HCT116 (cell line): ENCODE data around the gene HOXA2. TPM values are rescaled to one million over a fixed set of nuclear protein-coding genes. Genes with fewer than 3 reads are reported as not detected.
A peak's percentile ranks its signal among the peaks of the same experiment; 100 is the strongest.

Experiments used
- ATAC-seq: fragments of 200-7000 bp; cut with Tn5 transposase; 2 replicates; pipeline ENCODE4 v1.9.1; 2020; ENCODE audit warnings: mild to moderate bottlenecking, moderate library complexity
- BruUV-seq: library from RNA; stranded (reverse); fragments of 400-500 nt; replicated peaks from 2 replicates; lab custom pipeline; 2021; lab: Mats Ljungman, UMichigan
- CTCF ChIA-PET: fragments of 300-600 bp; sonication (Branson Sonifier 250); formaldehyde crosslinking; loops from one replicate; lab custom pipeline; 2021; ENCODE audit warnings: antibody characterized with exemption; lab: Charles Lee
- POLR2A ChIA-PET: fragments of 300-600, 350-600 bp; sonication (Branson Sonifier 250); formaldehyde crosslinking; loops from one replicate; lab custom pipeline; 2021; ENCODE audit warnings: antibody characterized with exemption; lab: Charles Lee
- RAD21 ChIA-PET, 2 experiments: fragments of 300-600 bp; sonication (Branson Sonifier 250); formaldehyde crosslinking; loops; one replicate each; lab custom pipeline; 2023; ENCODE audit warnings: low total read pairs in 2 of 2; ENCODE audit not compliant: uncharacterized antibody in 2 of 2, unreplicated experiment in 2 of 2, low non-redundant PET in 1 of 2; lab: Charles Lee
- DNase-seq: peaks from one replicate; pipeline ENCODE4 v3.0.0-alpha.2; 2010; ENCODE audit warnings: low read depth, low spot score
- H2AFZ ChIP-seq: fragments of 200-600 bp; shearing (Covaris generic), sonication (generic); 2 replicates; pipeline ENCODE4 v1.6.1; 2017; ENCODE audit warnings: low read depth, mixed run types, mixed read lengths, antibody characterized with exemption, low read length; ENCODE audit not compliant: poor library complexity, severe bottlenecking
- H3K27ac ChIP-seq: 2 replicates; pipeline ENCODE4 v1.5.1; 2012; ENCODE audit warnings: low read depth, low read length
- H3K27me3 ChIP-seq: fragments of 200-600 bp; sonication (generic); 2 replicates; pipeline ENCODE4 v1.6.1; 2016; ENCODE audit warnings: mixed run types, low read length, mixed read lengths; ENCODE audit not compliant: insufficient read depth
- H3K36me3 ChIP-seq, 2 experiments: fragments of 200-500 bp in 1 of 2; fragments of 200-600 bp in 1 of 2; sonication (Bioruptor generic) in 1 of 2; sonication (generic) in 1 of 2; 2 replicates each; pipeline versions ENCODE4 v1.5.1 to v1.6.1; 2014 to 2016; ENCODE audit warnings: low read length in 2 of 2, inconsistent platforms in 1 of 2, mixed read lengths in 1 of 2, mixed run types in 1 of 2; ENCODE audit not compliant: insufficient read depth in 2 of 2, control insufficient read depth in 1 of 2
- H3K4me1 ChIP-seq, 2 experiments: fragments of 200-600 bp in 1 of 2; sonication (generic) in 1 of 2; 2 replicates each; pipeline versions ENCODE4 v1.5.1 to v1.6.1; 2012 to 2017; ENCODE audit warnings: low read length in 2 of 2, inconsistent platforms in 1 of 2, mild to moderate bottlenecking in 1 of 2, mixed read lengths in 1 of 2, mixed run types in 1 of 2, moderate library complexity in 1 of 2; ENCODE audit not compliant: insufficient read depth in 2 of 2, control insufficient read depth in 1 of 2
- H3K4me2 ChIP-seq: fragments of 200-600 bp; sonication (generic); 2 replicates; pipeline ENCODE4 v1.6.1; 2017; ENCODE audit warnings: mixed run types, low read length, mixed read lengths
- H3K4me3 ChIP-seq, 2 experiments: fragments of 200-600 bp in 1 of 2; sonication (generic) in 1 of 2; replicated peaks in 1 of 2; 2 replicates each; pipeline ENCODE4 v1.5.1; 2011 to 2016; ENCODE audit warnings: low read length in 2 of 2, control low read depth in 1 of 2, low read depth in 1 of 2, mild to moderate bottlenecking in 1 of 2, mixed read lengths in 1 of 2, mixed run types in 1 of 2
- H3K79me2 ChIP-seq: fragments of 200-600 bp; sonication (generic); 2 replicates; pipeline ENCODE4 v1.6.1; 2017; ENCODE audit warnings: mild to moderate bottlenecking, mixed run types, low read length, moderate library complexity, mixed read lengths; ENCODE audit not compliant: insufficient read depth
- H3K9ac ChIP-seq: fragments of 200-600 bp; sonication (generic); 2 replicates; pipeline ENCODE4 v1.6.1; 2016; ENCODE audit warnings: low read length, mixed read lengths
- H3K9me2 ChIP-seq: fragments of 200-600 bp; sonication (generic), shearing (Covaris generic); 2 replicates; pipeline ENCODE4 v1.6.1; 2017; ENCODE audit warnings: mixed run types, mild to moderate bottlenecking, moderate library complexity; ENCODE audit not compliant: insufficient read depth
- H3K9me3 ChIP-seq, 2 experiments: fragments of 200-500 bp in 1 of 2; fragments of 200-600 bp in 1 of 2; sonication (Bioruptor generic) in 1 of 2; sonication (generic) in 1 of 2; 2 replicates each; pipeline ENCODE4 v1.6.1; 2014 to 2017; ENCODE audit warnings: low read length in 2 of 2, mixed read lengths in 2 of 2, inconsistent platforms in 1 of 2, low read depth in 1 of 2, mild to moderate bottlenecking in 1 of 2, mixed run types in 1 of 2, moderate library complexity in 1 of 2; ENCODE audit not compliant: control insufficient read depth in 1 of 2, insufficient read depth in 1 of 2
- H4K20me1 ChIP-seq: fragments of 200-600 bp; sonication (generic), shearing (Covaris generic); 2 replicates; pipeline ENCODE4 v1.6.1; 2017; ENCODE audit warnings: mixed run types, mild to moderate bottlenecking, moderate library complexity; ENCODE audit not compliant: insufficient read depth
- EGR1 ChIP-seq: IDR thresholded peaks from 2 replicates; pipeline ENCODE4 v1.6.1; 2012; ENCODE audit warnings: low read depth
- JUND ChIP-seq: IDR thresholded peaks from 2 replicates; pipeline ENCODE4 v1.6.1; 2012
- POLR2A ChIP-seq: IDR thresholded peaks from 2 replicates; pipeline ENCODE4 v1.7.0; 2011; ENCODE audit warnings: borderline replicate concordance; ENCODE audit not compliant: insufficient read depth, insufficient read length; ENCODE audit errors: extremely low read depth
- POLR2AphosphoS5 ChIP-seq: IDR thresholded peaks from 2 replicates; pipeline ENCODE4 v1.6.1; 2011; ENCODE audit warnings: mild to moderate bottlenecking, low read depth, low read length, moderate library complexity
- RAD21 ChIP-seq: IDR thresholded peaks from 2 replicates; pipeline ENCODE4 v1.6.1; 2012; ENCODE audit warnings: low read depth, mild to moderate bottlenecking
- SP1 ChIP-seq: IDR thresholded peaks from 2 replicates; pipeline ENCODE4 v1.6.1; 2012; ENCODE audit warnings: low read depth
- SRF ChIP-seq: IDR thresholded peaks from 2 replicates; pipeline ENCODE4 v1.6.1; 2012; ENCODE audit warnings: low read depth
- TCF7L2 ChIP-seq: IDR thresholded peaks from 2 replicates; pipeline ENCODE4 v1.7.0; 2011; ENCODE audit warnings: borderline replicate concordance, inconsistent platforms; ENCODE audit not compliant: insufficient read depth, insufficient read length; ENCODE audit errors: extremely low read depth
- YY1 ChIP-seq: IDR thresholded peaks from 2 replicates; pipeline ENCODE4 v1.6.1; 2011; ENCODE audit warnings: low read length, low read depth, moderate library complexity, mild to moderate bottlenecking; ENCODE audit not compliant: insufficient replicate concordance; ENCODE audit errors: extremely low read depth
- ZNF274 ChIP-seq: fragments of 200-500 bp; sonication (Bioruptor generic); IDR thresholded peaks from 2 replicates; pipeline ENCODE4 v1.6.1; 2014; ENCODE audit warnings: mild to moderate bottlenecking, low read depth, low read length, inconsistent platforms
- intact Hi-C: fragments of 100-400 bp; cut with micrococcal nuclease; formaldehyde crosslinking; loops from 2 replicates; pipeline ENCODE4 v1.10.0; 2022
- total RNA-seq: library from RNA; stranded (reverse); gene quantifications from one replicate; pipeline ENCODE4 v1.2.1, GENCODE V29; 2021; ENCODE audit not compliant: unreplicated experiment
- TF ChIP-seq, protein P1 (sequence below), 3 experiments: fragments of 200-600 bp in 1 of 3; sonication (generic) in 1 of 3; IDR thresholded peaks in 2 of 3; conservative IDR thresholded peaks in 1 of 3; 2 replicates each; pipeline ENCODE4 v1.5.1; 2012 to 2017; ENCODE audit warnings: low read depth in 2 of 3, low read length in 2 of 3, antibody characterized with exemption in 1 of 3, borderline replicate concordance in 1 of 3, control low read depth in 1 of 3, mild to moderate bottlenecking in 1 of 3, mixed read lengths in 1 of 3, mixed run types in 1 of 3, moderate library complexity in 1 of 3; ENCODE audit not compliant: insufficient read depth in 1 of 3
- TF ChIP-seq, protein P2 (sequence below): IDR thresholded peaks from 2 replicates; pipeline ENCODE4 v1.6.1; 2012
- TF ChIP-seq, protein P3 (sequence below): IDR thresholded peaks from 2 replicates; pipeline ENCODE4 v1.6.1; 2011; ENCODE audit warnings: mild to moderate bottlenecking, low read length, moderate library complexity; ENCODE audit not compliant: insufficient replicate concordance; ENCODE audit errors: extremely low read depth

HOXA2 gene
- total RNA-seq, 1 experiment from 2014 or later, result 0.57 TPM

DNA sequence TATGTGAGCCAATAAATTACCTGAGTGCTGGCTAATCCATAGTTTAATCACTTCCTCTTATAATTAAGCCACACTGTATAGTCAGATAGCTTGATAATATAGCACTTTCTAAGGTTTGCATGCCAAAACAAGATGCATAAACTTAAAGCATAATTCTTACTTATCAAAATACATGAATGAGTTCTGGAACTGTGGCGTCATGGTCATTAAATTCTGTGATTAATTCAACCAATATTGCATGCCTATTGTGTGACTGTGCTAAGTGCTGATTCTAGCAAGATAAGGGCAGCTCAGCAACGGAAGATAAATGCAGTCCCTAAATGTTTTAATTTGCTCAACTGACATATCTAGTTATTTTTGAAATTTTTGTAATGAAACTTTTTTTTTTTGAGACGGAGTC is 36.3 kb downstream of the HOXA2 start:
- Histone ChIP-seq H3K27me3 (no peaks in the 10 kb centered on the region), H3K4me3 (no peak overlapping the region), H3K36me3 (no peaks in the 10 kb centered on the region), H3K27ac (no peak overlapping the region), H3K9ac (no peak overlapping the region), H2AFZ (peak overlapping the region; percentile 97), H3K4me1 (peaks cover 0 to 10% of the 10 kb centered on the region in 2 experiments; a peak in 2 of 4 replicates), H3K9me2 (no peaks in the 10 kb centered on the region), H3K9me3 (no peaks in the 10 kb centered on the region), H3K79me2 (no peaks in the 10 kb centered on the region), H3K4me2 (peak overlapping the region; percentile 39), H4K20me1 (no peaks in the 10 kb centered on the region)
- ATAC-seq (0 out of 2 replicates have a peak, but pooled peaks have one; percentile 25), DNase-seq (no peak)
- BruUV-seq, result no TSS peak
- no peak for TF ChIP-seq ZNF274
- TF ChIP-seq, protein P1, sequence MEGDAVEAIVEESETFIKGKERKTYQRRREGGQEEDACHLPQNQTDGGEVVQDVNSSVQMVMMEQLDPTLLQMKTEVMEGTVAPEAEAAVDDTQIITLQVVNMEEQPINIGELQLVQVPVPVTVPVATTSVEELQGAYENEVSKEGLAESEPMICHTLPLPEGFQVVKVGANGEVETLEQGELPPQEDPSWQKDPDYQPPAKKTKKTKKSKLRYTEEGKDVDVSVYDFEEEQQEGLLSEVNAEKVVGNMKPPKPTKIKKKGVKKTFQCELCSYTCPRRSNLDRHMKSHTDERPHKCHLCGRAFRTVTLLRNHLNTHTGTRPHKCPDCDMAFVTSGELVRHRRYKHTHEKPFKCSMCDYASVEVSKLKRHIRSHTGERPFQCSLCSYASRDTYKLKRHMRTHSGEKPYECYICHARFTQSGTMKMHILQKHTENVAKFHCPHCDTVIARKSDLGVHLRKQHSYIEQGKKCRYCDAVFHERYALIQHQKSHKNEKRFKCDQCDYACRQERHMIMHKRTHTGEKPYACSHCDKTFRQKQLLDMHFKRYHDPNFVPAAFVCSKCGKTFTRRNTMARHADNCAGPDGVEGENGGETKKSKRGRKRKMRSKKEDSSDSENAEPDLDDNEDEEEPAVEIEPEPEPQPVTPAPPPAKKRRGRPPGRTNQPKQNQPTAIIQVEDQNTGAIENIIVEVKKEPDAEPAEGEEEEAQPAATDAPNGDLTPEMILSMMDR (IDR thresholded peaks at IDR 0.05 in 2 of 3, conservative IDR thresholded peaks at IDR 0.05 in 1 of 3; ENCODE audit: borderline replicate concordance in 1 of 3, insufficient read depth in 1 of 3, low read depth in 2 of 3, low read length in 2 of 3), result no peak
- TF ChIP-seq SP1, result no peak
- no peak for TF ChIP-seq JUND
- TF ChIP-seq POLR2AphosphoS5, result no peak
- TF ChIP-seq EGR1, result no peak
- ChIA-PET CTCF (no interaction called here), RAD21 (no interaction called here), POLR2A (no interaction called here)
- intact Hi-C loops, result no loop called here

DNA sequence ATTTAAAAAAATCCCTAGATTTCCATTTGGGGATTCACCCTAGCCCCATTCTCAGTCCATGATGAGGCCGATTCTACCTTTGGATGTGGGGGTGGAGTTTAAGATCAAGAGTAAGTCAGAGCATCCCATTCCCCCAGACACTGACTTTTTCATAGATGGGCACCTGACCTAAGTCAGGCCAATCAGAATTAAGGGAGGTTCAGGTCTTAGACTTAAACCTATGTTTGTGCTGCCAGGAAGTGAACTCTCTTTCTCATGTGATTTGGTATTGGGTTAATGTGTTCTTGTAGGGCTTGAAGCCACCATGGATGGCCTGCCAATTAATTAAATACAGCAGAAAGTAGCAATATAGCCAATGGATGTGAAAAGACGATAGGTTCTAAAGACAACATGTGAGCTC is 36.8 kb downstream of the HOXA2 start:
- Histone ChIP-seq H3K79me2 (no peaks in the 10 kb centered on the region), H3K4me1 (peaks cover 0 to 10% of the 10 kb centered on the region in 2 experiments; a peak in 2 of 4 replicates), H3K4me2 (peak overlapping the region; percentile 39), H3K27ac (no peak overlapping the region), H3K9me3 (no peaks in the 10 kb centered on the region), H3K36me3 (no peaks in the 10 kb centered on the region), H3K9ac (no peak overlapping the region), H3K9me2 (no peaks in the 10 kb centered on the region), H3K27me3 (no peaks in the 10 kb centered on the region), H2AFZ (peak overlapping the region; percentile 97), H4K20me1 (no peaks in the 10 kb centered on the region), H3K4me3 (no peak overlapping the region)
- BruUV-seq, result no TSS peak
- CTCF ChIA-PET, result no interaction called here
- DNase-seq, result no peak
- POLR2A ChIA-PET, result no interaction called here
- RAD21 ChIA-PET, result no interaction called here
- intact Hi-C loops, result no loop called here
- ATAC-seq, result peak; percentile 44; the same call in 1 of the 2 replicates
- no peak for TF ChIP-seq YY1
- no peak for TF ChIP-seq POLR2A
- TF ChIP-seq TCF7L2, result no peak
- TF ChIP-seq, protein P1 (IDR thresholded peaks at IDR 0.05 in 2 of 3, conservative IDR thresholded peaks at IDR 0.05 in 1 of 3; ENCODE audit: borderline replicate concordance in 1 of 3, insufficient read depth in 1 of 3, low read depth in 2 of 3, low read length in 2 of 3), result no peak
- TF ChIP-seq RAD21, result no peak
- TF ChIP-seq, protein P2, sequence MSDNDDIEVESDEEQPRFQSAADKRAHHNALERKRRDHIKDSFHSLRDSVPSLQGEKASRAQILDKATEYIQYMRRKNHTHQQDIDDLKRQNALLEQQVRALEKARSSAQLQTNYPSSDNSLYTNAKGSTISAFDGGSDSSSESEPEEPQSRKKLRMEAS, result no peak
- TF ChIP-seq JUND, result no peak
- TF ChIP-seq EGR1, result no peak
- TF ChIP-seq, protein P3, sequence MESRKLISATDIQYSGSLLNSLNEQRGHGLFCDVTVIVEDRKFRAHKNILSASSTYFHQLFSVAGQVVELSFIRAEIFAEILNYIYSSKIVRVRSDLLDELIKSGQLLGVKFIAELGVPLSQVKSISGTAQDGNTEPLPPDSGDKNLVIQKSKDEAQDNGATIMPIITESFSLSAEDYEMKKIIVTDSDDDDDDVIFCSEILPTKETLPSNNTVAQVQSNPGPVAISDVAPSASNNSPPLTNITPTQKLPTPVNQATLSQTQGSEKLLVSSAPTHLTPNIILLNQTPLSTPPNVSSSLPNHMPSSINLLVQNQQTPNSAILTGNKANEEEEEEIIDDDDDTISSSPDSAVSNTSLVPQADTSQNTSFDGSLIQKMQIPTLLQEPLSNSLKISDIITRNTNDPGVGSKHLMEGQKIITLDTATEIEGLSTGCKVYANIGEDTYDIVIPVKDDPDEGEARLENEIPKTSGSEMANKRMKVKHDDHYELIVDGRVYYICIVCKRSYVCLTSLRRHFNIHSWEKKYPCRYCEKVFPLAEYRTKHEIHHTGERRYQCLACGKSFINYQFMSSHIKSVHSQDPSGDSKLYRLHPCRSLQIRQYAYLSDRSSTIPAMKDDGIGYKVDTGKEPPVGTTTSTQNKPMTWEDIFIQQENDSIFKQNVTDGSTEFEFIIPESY, result no peak
- no peak for TF ChIP-seq ZNF274
- no peak for TF ChIP-seq POLR2AphosphoS5
- no peak for TF ChIP-seq SRF
